DOHH2 (cell line): ENCODE measurements around the gene CACNB4.

ENCODE experiments used
- H3F3A ChIP-seq: fragments of 200-600 bp; sonication (generic), shearing (Covaris generic); 2 replicates; pipeline ENCODE4 v1.6.0; 2016; ENCODE audit warnings: antibody characterized with exemption, mild to moderate bottlenecking; ENCODE audit not compliant: control insufficient read depth, insufficient read depth
- H3K27ac ChIP-seq: fragments of 200-600 bp; sonication (generic); 2 replicates; pipeline ENCODE4 v1.5.1; 2014; ENCODE audit warnings: low read depth, mild to moderate bottlenecking, low read length, moderate library complexity
- H3K27me3 ChIP-seq: fragments of 200-600 bp; sonication (generic); 2 replicates; pipeline ENCODE4 v1.6.1; 2014; ENCODE audit warnings: mild to moderate bottlenecking, low read length, mixed read lengths; ENCODE audit not compliant: control insufficient read depth
- H3K36me3 ChIP-seq: fragments of 200-600 bp; sonication (generic); 2 replicates; pipeline ENCODE4 v1.6.1; 2014; ENCODE audit warnings: mild to moderate bottlenecking, low read length, moderate library complexity, mixed read lengths; ENCODE audit not compliant: control insufficient read depth
- H3K4me1 ChIP-seq: fragments of 200-600 bp; sonication (generic); 2 replicates; pipeline ENCODE4 v1.6.1; 2014; ENCODE audit warnings: mild to moderate bottlenecking, low read length, mixed read lengths; ENCODE audit not compliant: control insufficient read depth
- H3K4me2 ChIP-seq: fragments of 200-600 bp; sonication (generic); 2 replicates; pipeline ENCODE4 v1.6.0; 2014; ENCODE audit warnings: mild to moderate bottlenecking, low read length, moderate library complexity
- H3K4me3 ChIP-seq: fragments of 200-600 bp; sonication (generic); 2 replicates; pipeline ENCODE4 v1.5.1; 2014; ENCODE audit warnings: mild to moderate bottlenecking, low read length, mixed read lengths
- H3K79me2 ChIP-seq: fragments of 200-600 bp; sonication (generic); 2 replicates; pipeline ENCODE4 v1.6.1; 2014; ENCODE audit warnings: mild to moderate bottlenecking, low read length, mixed read lengths; ENCODE audit not compliant: control insufficient read depth
- H3K9me2 ChIP-seq: fragments of 200-600 bp; sonication (generic); replicated peaks from 2 replicates; pipeline ENCODE4 v1.6.1; 2014; ENCODE audit warnings: mild to moderate bottlenecking, low read length, mixed read lengths; ENCODE audit not compliant: control insufficient read depth
- H3K9me3 ChIP-seq: fragments of 200-600 bp; sonication (generic); 2 replicates; pipeline ENCODE4 v1.6.1; 2014; ENCODE audit warnings: antibody characterized with exemption, low read length, mixed read lengths; ENCODE audit not compliant: control insufficient read depth, insufficient read depth
- H4K20me1 ChIP-seq: fragments of 200-600 bp; sonication (generic); 2 replicates; pipeline ENCODE4 v1.6.0; 2014; ENCODE audit warnings: low read depth, mild to moderate bottlenecking, antibody characterized with exemption, low read length, moderate library complexity; ENCODE audit not compliant: control insufficient read depth, insufficient read depth
- CTCF ChIP-seq: fragments of 200-600 bp; sonication (generic); IDR thresholded peaks from one replicate; pipeline ENCODE4 v1.5.1; 2014; ENCODE audit warnings: antibody characterized with exemption, mild to moderate bottlenecking, low read depth, low read length; ENCODE audit not compliant: poor library complexity, severe bottlenecking
- EZH2phosphoT487 ChIP-seq: fragments of 200-600 bp; sonication (generic); IDR thresholded peaks from 2 replicates; pipeline ENCODE4 v1.6.1; 2017; ENCODE audit warnings: borderline replicate concordance, mild to moderate bottlenecking, antibody characterized with exemption, low read length, moderate library complexity, mixed read lengths

Gene CACNB4

DNA sequence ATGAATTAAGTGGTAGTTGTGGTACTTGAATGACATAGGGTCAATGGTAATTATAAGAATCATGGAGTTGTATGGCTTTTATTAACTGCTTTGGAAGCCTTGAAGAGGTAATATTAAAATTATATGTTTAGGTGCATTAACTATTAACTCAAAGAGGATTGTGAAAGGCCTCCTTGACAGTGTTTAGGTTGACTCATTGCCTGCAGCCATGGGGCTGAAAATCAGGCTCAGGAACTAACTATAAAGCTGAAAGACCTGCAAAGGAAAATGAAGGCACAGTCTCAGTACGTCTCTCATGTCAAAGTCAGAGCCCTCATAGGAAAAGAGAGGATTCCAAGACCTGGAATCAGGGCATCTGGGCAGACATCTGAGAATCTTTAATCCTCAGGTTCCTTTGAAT lies 31.0 kb downstream of the CACNB4 start:
- Histone ChIP-seq H3F3A (no peaks in the 10 kb centered on the region), H3K27me3 (no peaks in the 10 kb centered on the region), H3K79me2 (no peaks in the 10 kb centered on the region), H3K36me3 (no peaks in the 10 kb centered on the region), H3K4me3 (no peak overlapping the region), H3K27ac (no peak overlapping the region), H3K4me1 (peaks cover 24% of the 10 kb centered on the region), H3K4me2 (no peak overlapping the region), H3K9me2 (no peaks in the 10 kb centered on the region), H4K20me1 (no peaks in the 10 kb centered on the region), H3K9me3 (no peaks in the 10 kb centered on the region)
- no peak for TF ChIP-seq CTCF
- TF ChIP-seq EZH2phosphoT487, result no peak

DNA sequence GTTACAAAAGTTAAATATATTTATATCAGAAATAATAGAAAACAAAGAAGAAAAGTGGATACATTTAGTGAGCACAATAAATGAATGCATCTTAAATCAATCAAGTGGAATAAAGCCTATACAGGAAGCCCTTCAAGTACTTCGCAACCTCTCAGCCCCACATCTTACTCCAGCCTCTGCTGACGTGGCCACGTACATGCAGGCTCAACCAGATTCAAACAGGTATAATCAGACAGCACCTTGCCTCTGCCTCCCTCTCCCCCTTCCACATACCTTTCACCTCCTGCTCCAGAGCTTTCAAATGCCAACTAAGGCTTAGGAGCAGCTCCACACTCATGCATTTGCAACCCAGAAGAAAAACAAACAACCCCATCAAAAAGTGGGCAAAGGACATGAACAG lies 32.9 kb downstream of the CACNB4 start:
- no peaks in the 10 kb centered on the region for H4K20me1 ChIP-seq
- H3K4me3 ChIP-seq, result no peak overlapping the region
- no peaks in the 10 kb centered on the region for H3K36me3 ChIP-seq
- no peak for TF ChIP-seq CTCF
- no peak for TF ChIP-seq EZH2phosphoT487
- H3K79me2 ChIP-seq, result no peaks in the 10 kb centered on the region
- no peaks in the 10 kb centered on the region for H3K9me2 ChIP-seq
- H3K9me3 ChIP-seq, result no peaks in the 10 kb centered on the region
- peaks cover 12% of the 10 kb centered on the region for H3K4me1 ChIP-seq
- peaks cover 3% of the 10 kb centered on the region; the same call in 1 of the 2 replicates for H3K27me3 ChIP-seq
- no peaks in the 10 kb centered on the region for H3F3A ChIP-seq
- H3K27ac ChIP-seq, result no peak overlapping the region
- no peak overlapping the region for H3K4me2 ChIP-seq

DNA sequence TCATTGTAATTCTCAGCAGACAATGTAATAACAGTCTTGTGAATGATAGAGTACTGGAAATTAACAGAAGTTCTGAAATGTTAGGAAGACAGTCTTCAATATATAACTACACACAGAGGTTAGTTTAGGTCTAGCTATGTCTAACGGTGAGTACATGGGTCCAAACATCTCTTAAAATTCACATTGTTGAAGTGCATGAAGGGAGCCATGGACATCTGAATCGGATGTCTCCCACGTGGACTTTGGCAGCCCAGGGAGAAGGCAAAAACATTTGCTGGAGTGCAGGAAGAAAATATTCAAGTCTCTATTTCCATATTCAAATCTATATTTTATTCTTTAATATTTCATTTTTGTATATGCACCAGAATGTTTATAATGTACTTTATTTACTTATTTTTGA lies 34.8 kb downstream of the CACNB4 start:
- no peak overlapping the region for H3K27ac ChIP-seq
- H3K9me2 ChIP-seq, result no peaks in the 10 kb centered on the region
- H3K4me3 ChIP-seq, result no peak overlapping the region
- H3K27me3 ChIP-seq, result peaks cover 3% of the 10 kb centered on the region; the same call in 1 of the 2 replicates
- H3K4me2 ChIP-seq, result no peak overlapping the region
- H3K79me2 ChIP-seq, result no peaks in the 10 kb centered on the region
- H3K4me1 ChIP-seq, result 0 out of 2 replicates have a peak, but pooled peaks cover 3% of the 10 kb centered on the region
- TF ChIP-seq EZH2phosphoT487, result no peak
- no peak for TF ChIP-seq CTCF
- H4K20me1 ChIP-seq, result no peaks in the 10 kb centered on the region
- no peaks in the 10 kb centered on the region for H3F3A ChIP-seq
- no peaks in the 10 kb centered on the region for H3K36me3 ChIP-seq
- H3K9me3 ChIP-seq, result peaks cover 2% of the 10 kb centered on the region; the same call in 1 of the 2 replicates
